ENCODE results near the gene NRP1. TPM values are rescaled to one million over a fixed set of nuclear protein-coding genes. Genes with fewer than 3 reads are reported as not detected.

NRP1 gene
- polyA plus RNA-seq, 2 of the 4 experiments (the other 2 are of a cell fraction), result 121 to 259 TPM

DNA sequence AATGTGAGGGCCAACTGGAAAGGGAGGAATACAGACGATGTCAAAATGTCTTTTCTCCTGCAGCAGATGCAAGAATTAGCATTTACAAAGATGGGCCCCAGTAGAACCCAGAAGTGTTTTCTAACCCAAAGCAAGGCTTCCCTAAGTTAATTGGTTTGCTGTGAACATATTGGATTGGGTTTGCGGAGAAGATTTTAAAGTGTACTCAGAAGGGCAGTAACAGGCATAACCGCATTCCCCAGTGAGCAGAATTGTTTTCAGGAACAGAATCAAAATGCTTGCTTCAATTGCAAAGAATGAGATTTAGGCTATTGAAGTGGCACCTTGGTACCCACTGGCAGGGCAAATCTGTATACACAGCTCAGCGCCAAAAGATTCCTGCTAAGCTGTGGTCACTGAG lies 78.0 kb downstream of the NRP1 start:
- no peak for DNase-seq (ENCODE audit: low read depth in 1 of 2, low spot score in 1 of 2)
- peak overlapping the region; percentile 86 to 87 for H3K27ac ChIP-seq
- peaks cover 99% of the 10 kb centered on the region for H3K4me1 ChIP-seq
- no peak for TF ChIP-seq TP53 (CRISPR knock-in tag; IDR thresholded peaks at IDR 0.05)
- no peak for TF ChIP-seq EP300 (IDR thresholded peaks at IDR 0.05)
- TF ChIP-seq MYC (IDR thresholded peaks at IDR 0.05; ENCODE audit: borderline replicate concordance, low read length), result no peak
- no peak for TF ChIP-seq RCOR1 (IDR thresholded peaks at IDR 0.05; ENCODE audit: low read depth, low read length)
- TF ChIP-seq JUNB (IDR thresholded peaks at IDR 0.05), result no peak
- TF ChIP-seq RAD21 (conservative IDR thresholded peaks at IDR 0.05 in 1 of 2, IDR thresholded peaks at IDR 0.05 in 1 of 2), result no peak
- no peak for TF ChIP-seq ZC3H11A (IDR thresholded peaks at IDR 0.05)
- no peak for TF ChIP-seq CHD2 (IDR thresholded peaks at IDR 0.05; ENCODE audit: low read length, partially characterized antibody)
- TF ChIP-seq EHMT2 (IDR thresholded peaks at IDR 0.05; ENCODE audit: low read depth), result no peak
- TF ChIP-seq SREBF2 (IDR thresholded peaks at IDR 0.05), result no peak
- TF ChIP-seq MAFK (IDR thresholded peaks at IDR 0.05; ENCODE audit: partially characterized antibody), result no peak
- TF ChIP-seq NR3C1 (IDR thresholded peaks at IDR 0.05), result no peak
- no peak for TF ChIP-seq HOXB5 (CRISPR knock-in tag; IDR thresholded peaks at IDR 0.05)
- no peak for TF ChIP-seq MAZ (IDR thresholded peaks at IDR 0.05; ENCODE audit: borderline replicate concordance, low read depth, low read length)
- TF ChIP-seq RFX5 (IDR thresholded peaks at IDR 0.05), result no peak
- no peak for TF ChIP-seq KDM5A (IDR thresholded peaks at IDR 0.05)
- TF ChIP-seq, protein P1, sequence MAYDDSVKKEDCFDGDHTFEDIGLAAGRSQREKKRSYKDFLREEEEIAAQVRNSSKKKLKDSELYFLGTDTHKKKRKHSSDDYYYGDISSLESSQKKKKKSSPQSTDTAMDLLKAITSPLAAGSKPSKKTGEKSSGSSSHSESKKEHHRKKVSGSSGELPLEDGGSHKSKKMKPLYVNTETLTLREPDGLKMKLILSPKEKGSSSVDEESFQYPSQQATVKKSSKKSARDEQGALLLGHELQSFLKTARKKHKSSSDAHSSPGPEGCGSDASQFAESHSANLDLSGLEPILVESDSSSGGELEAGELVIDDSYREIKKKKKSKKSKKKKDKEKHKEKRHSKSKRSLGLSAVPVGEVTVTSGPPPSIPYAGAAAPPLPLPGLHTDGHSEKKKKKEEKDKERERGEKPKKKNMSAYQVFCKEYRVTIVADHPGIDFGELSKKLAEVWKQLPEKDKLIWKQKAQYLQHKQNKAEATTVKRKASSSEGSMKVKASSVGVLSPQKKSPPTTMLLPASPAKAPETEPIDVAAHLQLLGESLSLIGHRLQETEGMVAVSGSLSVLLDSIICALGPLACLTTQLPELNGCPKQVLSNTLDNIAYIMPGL (CRISPR knock-in tag; IDR thresholded peaks at IDR 0.05; ENCODE audit: borderline replicate concordance), result no peak
- TF ChIP-seq CEBPB (IDR thresholded peaks at IDR 0.05), result no peak
- no peak for TF ChIP-seq RNF2 (IDR thresholded peaks at IDR 0.05; ENCODE audit: borderline replicate concordance, low read depth)
- ChIA-PET CTCF (no interaction called here), POLR2A (no interaction called here)
- peak overlapping the region; percentile 4; the same call in 1 of the 3 replicates for H3K4me2 ChIP-seq
- WGBS (ENCODE audit: missing lambda C conversion rate), result 96% methylated on average over 4 of the region's 4 CpGs
- H3K4me3 ChIP-seq, result no peak overlapping the region
- FAIRE-seq, result no peak
- H3K9me3 ChIP-seq, result no peaks in the 10 kb centered on the region
- ATAC-seq, result no peak

DNA sequence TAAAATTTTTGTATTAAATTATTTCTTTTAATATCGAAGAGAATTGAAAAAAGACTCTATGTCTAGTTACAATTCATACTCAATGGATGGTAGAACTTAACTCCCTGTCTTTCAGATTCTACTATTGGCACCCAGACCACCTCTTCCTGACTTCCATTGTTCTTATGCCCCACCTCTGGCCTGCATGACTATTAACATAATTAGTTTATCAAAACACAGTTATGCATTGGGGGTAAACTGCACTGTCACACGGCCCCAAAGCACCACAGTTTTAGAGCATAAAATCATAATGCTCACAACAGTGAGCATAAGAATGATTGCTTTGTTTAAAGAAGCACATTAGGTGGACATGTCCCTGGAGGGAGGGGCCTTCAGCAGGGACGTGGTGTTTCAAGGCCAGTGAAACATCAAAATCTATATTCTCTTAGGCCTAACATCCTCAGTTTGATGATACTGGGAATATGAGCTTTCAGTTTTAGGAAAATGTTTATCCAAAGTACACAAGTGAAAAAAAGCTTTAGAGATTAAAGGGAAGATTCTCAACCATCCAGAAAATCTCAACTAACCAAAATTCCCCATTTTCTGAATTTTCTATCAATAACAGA lies 79.8 kb downstream of the NRP1 start:
- CTCF ChIA-PET, result interaction anchor here (0.9 to 5.3 kb wide), 2 partner anchors 8 to 62 kb away, joined by 3 to 24 read pairs; no protein-coding TSS in a partner anchor
- 72% methylated on average over 3 of the region's 3 CpGs for WGBS (ENCODE audit: missing lambda C conversion rate)

More for the DNA sequence above, 79.8 kb downstream of the NRP1 start:
- FAIRE-seq (no peak), ATAC-seq (no peak), DNase-seq (ENCODE audit: low read depth in 1 of 2, low spot score in 1 of 2) (no peak)
- peaks cover 89% of the 10 kb centered on the region for H3K4me1 ChIP-seq
- TF ChIP-seq EHF (CRISPR knock-in tag; IDR thresholded peaks at IDR 0.05) (no peak), GATA3 (IDR thresholded peaks at IDR 0.05; ENCODE audit: borderline replicate concordance) (no peak), BHLHE40 (IDR thresholded peaks at IDR 0.05; ENCODE audit: low read depth, low read length) (no peak), RFX5 (IDR thresholded peaks at IDR 0.05) (no peak), EHMT2 (IDR thresholded peaks at IDR 0.05; ENCODE audit: low read depth) (no peak), TP53 (CRISPR knock-in tag; IDR thresholded peaks at IDR 0.05) (no peak), CHD4 (IDR thresholded peaks at IDR 0.05; ENCODE audit: borderline replicate concordance) (no peak), FOSL2 (IDR thresholded peaks at IDR 0.05) (no peak), FOSL2 (CRISPR knock-in tag; IDR thresholded peaks at IDR 0.05) (no peak), ZC3H11A (IDR thresholded peaks at IDR 0.05) (no peak)
- TF ChIP-seq, protein P2, sequence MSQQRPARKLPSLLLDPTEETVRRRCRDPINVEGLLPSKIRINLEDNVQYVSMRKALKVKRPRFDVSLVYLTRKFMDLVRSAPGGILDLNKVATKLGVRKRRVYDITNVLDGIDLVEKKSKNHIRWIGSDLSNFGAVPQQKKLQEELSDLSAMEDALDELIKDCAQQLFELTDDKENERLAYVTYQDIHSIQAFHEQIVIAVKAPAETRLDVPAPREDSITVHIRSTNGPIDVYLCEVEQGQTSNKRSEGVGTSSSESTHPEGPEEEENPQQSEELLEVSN (IDR thresholded peaks at IDR 0.05; ENCODE audit: borderline replicate concordance, low read depth), result no peak
- TF ChIP-seq, protein P3, sequence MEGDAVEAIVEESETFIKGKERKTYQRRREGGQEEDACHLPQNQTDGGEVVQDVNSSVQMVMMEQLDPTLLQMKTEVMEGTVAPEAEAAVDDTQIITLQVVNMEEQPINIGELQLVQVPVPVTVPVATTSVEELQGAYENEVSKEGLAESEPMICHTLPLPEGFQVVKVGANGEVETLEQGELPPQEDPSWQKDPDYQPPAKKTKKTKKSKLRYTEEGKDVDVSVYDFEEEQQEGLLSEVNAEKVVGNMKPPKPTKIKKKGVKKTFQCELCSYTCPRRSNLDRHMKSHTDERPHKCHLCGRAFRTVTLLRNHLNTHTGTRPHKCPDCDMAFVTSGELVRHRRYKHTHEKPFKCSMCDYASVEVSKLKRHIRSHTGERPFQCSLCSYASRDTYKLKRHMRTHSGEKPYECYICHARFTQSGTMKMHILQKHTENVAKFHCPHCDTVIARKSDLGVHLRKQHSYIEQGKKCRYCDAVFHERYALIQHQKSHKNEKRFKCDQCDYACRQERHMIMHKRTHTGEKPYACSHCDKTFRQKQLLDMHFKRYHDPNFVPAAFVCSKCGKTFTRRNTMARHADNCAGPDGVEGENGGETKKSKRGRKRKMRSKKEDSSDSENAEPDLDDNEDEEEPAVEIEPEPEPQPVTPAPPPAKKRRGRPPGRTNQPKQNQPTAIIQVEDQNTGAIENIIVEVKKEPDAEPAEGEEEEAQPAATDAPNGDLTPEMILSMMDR (IDR thresholded peaks at IDR 0.05), result no peak
- POLR2A ChIA-PET, result no interaction called here
- H3K4me2 ChIP-seq, result peak overlapping the region; percentile 2; the same call in 1 of the 3 replicates
- H3K27ac ChIP-seq, result peak overlapping the region; percentile 78 to 87
- no peak overlapping the region for H3K4me3 ChIP-seq
- no peaks in the 10 kb centered on the region for H3K9me3 ChIP-seq
